Astrocyte (in vitro differentiated cells and primary cell): ENCODE measurements around the gene LIN37. TPM values are rescaled to one million over a fixed set of nuclear protein-coding genes. Genes with fewer than 3 reads are reported as not detected.

ENCODE experiments used
- DNase-seq: peaks from one replicate; pipeline ENCODE4 v3.0.0-alpha.2; 2010; ENCODE audit warnings: low read depth
- FAIRE-seq: peaks from 2 replicates; lab custom pipeline; 2011; peaks lifted over from hg19 to GRCh38; lab: Jason Lieb, UNC
- H2AFZ ChIP-seq: 2 replicates; pipeline ENCODE4 v1.6.0; 2012; ENCODE audit warnings: low read depth, low read length, inconsistent platforms
- H3K27ac ChIP-seq: 2 replicates; pipeline ENCODE4 v1.5.1; 2011; ENCODE audit warnings: low read depth, low read length, inconsistent platforms
- H3K27me3 ChIP-seq: 2 replicates; pipeline ENCODE4 v1.6.0; 2011; ENCODE audit warnings: low read length, inconsistent platforms; ENCODE audit not compliant: insufficient read depth
- H3K36me3 ChIP-seq: 2 replicates; pipeline ENCODE4 v1.5.1; 2011; ENCODE audit warnings: low read length, inconsistent platforms; ENCODE audit not compliant: insufficient read depth
- H3K4me1 ChIP-seq: 2 replicates; pipeline ENCODE4 v1.5.1; 2011; ENCODE audit warnings: low read length, inconsistent platforms; ENCODE audit not compliant: insufficient read depth
- H3K4me2 ChIP-seq: 2 replicates; pipeline ENCODE4 v1.6.0; 2012; ENCODE audit warnings: low read length, inconsistent platforms
- H3K4me3 ChIP-seq: 2 replicates; pipeline ENCODE4 v1.5.1; 2011; ENCODE audit warnings: low read depth, mild to moderate bottlenecking, low read length, inconsistent platforms; ENCODE audit not compliant: insufficient read depth
- H3K79me2 ChIP-seq: 2 replicates; pipeline ENCODE4 v1.6.0; 2012; ENCODE audit warnings: mild to moderate bottlenecking, low read length, inconsistent platforms; ENCODE audit not compliant: insufficient read depth
- H3K9ac ChIP-seq: 2 replicates; pipeline ENCODE4 v1.6.0; 2012; ENCODE audit warnings: mild to moderate bottlenecking, low read length, inconsistent platforms
- H3K9me3 ChIP-seq: 2 replicates; pipeline ENCODE4 v1.5.1; 2012; ENCODE audit warnings: low read depth, mild to moderate bottlenecking, low read length, inconsistent platforms; ENCODE audit not compliant: insufficient read depth
- H4K20me1 ChIP-seq: 2 replicates; pipeline ENCODE4 v1.6.0; 2012; ENCODE audit warnings: low read length, inconsistent platforms; ENCODE audit not compliant: insufficient read depth
- H3K27ac Mint-ChIP-seq: one replicate; pipeline ENCODE4 v1.8.0; 2021; ENCODE audit warnings: mild to moderate bottlenecking, mixed read lengths; ENCODE audit not compliant: unreplicated experiment
- H3K27me3 Mint-ChIP-seq: one replicate; pipeline ENCODE4 v1.8.0; 2021; ENCODE audit warnings: low read depth, mixed read lengths; ENCODE audit not compliant: unreplicated experiment
- H3K36me3 Mint-ChIP-seq: one replicate; pipeline ENCODE4 v1.8.0; 2021; ENCODE audit warnings: low read depth, mixed read lengths; ENCODE audit not compliant: unreplicated experiment
- H3K4me1 Mint-ChIP-seq: one replicate; pipeline ENCODE4 v1.8.0; 2021; ENCODE audit warnings: low read depth, mixed read lengths; ENCODE audit not compliant: unreplicated experiment
- H3K4me3 Mint-ChIP-seq: one replicate; pipeline ENCODE4 v1.8.0; 2021; ENCODE audit warnings: mild to moderate bottlenecking, moderate library complexity, mixed read lengths; ENCODE audit not compliant: unreplicated experiment
- H3K9me3 Mint-ChIP-seq: one replicate; pipeline ENCODE4 v1.8.0; 2021; ENCODE audit warnings: mild to moderate bottlenecking, mixed read lengths; ENCODE audit not compliant: unreplicated experiment
- EZH2 ChIP-seq: IDR thresholded peaks from 2 replicates; pipeline ENCODE4 v1.6.1; 2012; ENCODE audit warnings: mild to moderate bottlenecking, low read length, inconsistent platforms; ENCODE audit not compliant: insufficient read depth
- total RNA-seq: library from RNA; stranded (reverse); gene quantifications from 2 replicates; pipeline ENCODE4 v1.2.1, GENCODE V29; 2021
- TF ChIP-seq, protein P1 (sequence below): IDR thresholded peaks from 2 replicates; pipeline ENCODE4 v1.5.1; 2011; ENCODE audit warnings: low read depth, mild to moderate bottlenecking, inconsistent platforms, low read length, moderate library complexity; ENCODE audit not compliant: insufficient read depth

The LIN37 gene
- total RNA-seq, 1 donor from 2014 or later: 15.6 TPM

DNA sequence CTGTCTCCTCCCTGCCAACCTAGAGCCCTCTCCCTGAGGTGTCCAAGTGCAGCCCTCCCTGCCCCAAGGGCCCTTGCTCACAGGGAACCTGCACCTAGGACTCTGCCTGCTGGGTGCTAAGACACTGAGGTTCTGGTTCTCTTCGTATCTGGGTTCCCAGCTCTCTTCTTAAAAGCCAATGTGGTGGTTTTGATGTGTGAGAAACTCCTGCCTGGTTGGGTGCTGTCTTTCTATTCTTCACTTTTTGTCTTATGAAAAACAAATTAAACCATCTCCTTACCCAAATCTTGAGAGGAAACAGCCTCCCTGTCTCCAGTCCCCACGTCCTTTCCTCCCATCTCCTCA lies 34.9 kb upstream of the LIN37 start:
- no peak overlapping the region for H3K27ac ChIP-seq
- FAIRE-seq: no peak

DNA sequence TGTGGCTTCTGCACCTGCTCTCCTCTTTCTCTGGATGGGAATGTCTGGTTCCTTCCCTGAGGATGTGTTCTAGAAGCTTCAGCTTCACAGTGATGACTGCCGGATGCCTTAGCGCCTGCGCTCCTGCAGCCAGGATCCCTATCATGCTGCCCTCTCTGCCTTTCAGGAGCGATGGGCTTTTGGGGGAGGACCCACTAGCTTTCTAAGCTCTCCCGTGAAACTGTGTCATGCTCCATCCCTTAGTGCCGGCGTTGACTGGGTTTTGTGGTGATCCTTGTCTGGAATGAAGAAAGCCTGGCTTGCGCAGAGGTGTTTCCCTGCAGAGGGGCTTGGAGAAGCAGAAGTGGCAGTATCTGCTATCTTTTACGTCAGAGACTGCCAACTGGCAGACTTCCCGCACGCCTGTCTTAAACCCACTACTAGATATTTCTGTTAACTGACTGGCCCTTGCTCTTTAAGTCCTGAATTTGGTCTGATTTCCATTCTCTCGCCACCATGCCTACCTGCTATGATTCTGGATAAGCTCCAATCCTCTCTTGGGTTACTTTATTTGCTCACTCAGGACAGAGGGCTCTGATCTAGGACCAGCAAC lies 34.4 kb upstream of the LIN37 start:
- Mint-ChIP-seq H3K27ac (no peak overlapping the region), H3K4me3 (no peak overlapping the region), H3K4me1 (peaks cover 2% of the 10 kb centered on the region), H3K36me3 (peaks cover 8% of the 10 kb centered on the region), H3K9me3 (no peaks in the 10 kb centered on the region), H3K27me3 (peaks cover 6% of the 10 kb centered on the region)
- H3K9ac ChIP-seq: no peak overlapping the region
- no peak overlapping the region for H3K27ac ChIP-seq
- DNase-seq (no peak), FAIRE-seq (no peak)
- H3K36me3 ChIP-seq: no peaks in the 10 kb centered on the region
- TF ChIP-seq, protein P1, sequence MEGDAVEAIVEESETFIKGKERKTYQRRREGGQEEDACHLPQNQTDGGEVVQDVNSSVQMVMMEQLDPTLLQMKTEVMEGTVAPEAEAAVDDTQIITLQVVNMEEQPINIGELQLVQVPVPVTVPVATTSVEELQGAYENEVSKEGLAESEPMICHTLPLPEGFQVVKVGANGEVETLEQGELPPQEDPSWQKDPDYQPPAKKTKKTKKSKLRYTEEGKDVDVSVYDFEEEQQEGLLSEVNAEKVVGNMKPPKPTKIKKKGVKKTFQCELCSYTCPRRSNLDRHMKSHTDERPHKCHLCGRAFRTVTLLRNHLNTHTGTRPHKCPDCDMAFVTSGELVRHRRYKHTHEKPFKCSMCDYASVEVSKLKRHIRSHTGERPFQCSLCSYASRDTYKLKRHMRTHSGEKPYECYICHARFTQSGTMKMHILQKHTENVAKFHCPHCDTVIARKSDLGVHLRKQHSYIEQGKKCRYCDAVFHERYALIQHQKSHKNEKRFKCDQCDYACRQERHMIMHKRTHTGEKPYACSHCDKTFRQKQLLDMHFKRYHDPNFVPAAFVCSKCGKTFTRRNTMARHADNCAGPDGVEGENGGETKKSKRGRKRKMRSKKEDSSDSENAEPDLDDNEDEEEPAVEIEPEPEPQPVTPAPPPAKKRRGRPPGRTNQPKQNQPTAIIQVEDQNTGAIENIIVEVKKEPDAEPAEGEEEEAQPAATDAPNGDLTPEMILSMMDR: no peak
- no peak for TF ChIP-seq EZH2
- H4K20me1 ChIP-seq: peaks cover 7% of the 10 kb centered on the region
- no peak overlapping the region for H3K4me2 ChIP-seq
- no peaks in the 10 kb centered on the region for H3K9me3 ChIP-seq
- no peak overlapping the region for H3K4me3 ChIP-seq
- H2AFZ ChIP-seq: no peak overlapping the region
- H3K4me1 ChIP-seq: peaks cover 12% of the 10 kb centered on the region
- peaks cover 2% of the 10 kb centered on the region for H3K27me3 ChIP-seq
- peaks cover 10% of the 10 kb centered on the region for H3K79me2 ChIP-seq

More for the DNA sequence above, 34.9 kb upstream of the LIN37 start:
- TF ChIP-seq EZH2: no peak
- TF ChIP-seq, protein P1: no peak
- H3K36me3 Mint-ChIP-seq: peaks cover 8% of the 10 kb centered on the region
- no peak for DNase-seq
- peaks cover 4% of the 10 kb centered on the region for H3K79me2 ChIP-seq
- no peak overlapping the region for H3K4me3 Mint-ChIP-seq
- no peaks in the 10 kb centered on the region for H3K9me3 Mint-ChIP-seq
- H4K20me1 ChIP-seq: peaks cover 2% of the 10 kb centered on the region
- no peaks in the 10 kb centered on the region for H3K36me3 ChIP-seq
- no peak overlapping the region for H3K9ac ChIP-seq
- peaks cover 2% of the 10 kb centered on the region for H3K27me3 ChIP-seq
- H3K4me2 ChIP-seq: no peak overlapping the region
- peaks cover 10% of the 10 kb centered on the region for H3K4me1 ChIP-seq
- no peaks in the 10 kb centered on the region for H3K9me3 ChIP-seq
- H2AFZ ChIP-seq: no peak overlapping the region
- no peak overlapping the region for H3K27ac Mint-ChIP-seq
- H3K4me3 ChIP-seq: no peak overlapping the region
- peaks cover 6% of the 10 kb centered on the region for H3K27me3 Mint-ChIP-seq
- H3K4me1 Mint-ChIP-seq: peaks cover 2% of the 10 kb centered on the region

GRCh38 chr19:35714601-35715354 lies 33.6 kb upstream of the LIN37 start:
- Mint-ChIP-seq H3K9me3 (no peaks in the 10 kb centered on the region), H3K27me3 (peaks cover 6% of the 10 kb centered on the region), H3K4me1 (peaks cover 6% of the 10 kb centered on the region), H3K36me3 (peaks cover 8% of the 10 kb centered on the region), H3K4me3 (no peak overlapping the region), H3K27ac (no peak overlapping the region)
- H3K4me1 ChIP-seq: peaks cover 18% of the 10 kb centered on the region
- H3K9ac ChIP-seq: no peak overlapping the region
- peaks cover 15% of the 10 kb centered on the region for H4K20me1 ChIP-seq
- no peak overlapping the region for H3K27ac ChIP-seq
- no peaks in the 10 kb centered on the region for H3K36me3 ChIP-seq
- no peak for TF ChIP-seq EZH2
- TF ChIP-seq, protein P1: no peak
- DNase-seq: no peak
- H3K4me3 ChIP-seq: no peak overlapping the region
- no peak for FAIRE-seq
- peaks cover 17% of the 10 kb centered on the region for H3K79me2 ChIP-seq
- H3K27me3 ChIP-seq: peaks cover 2% of the 10 kb centered on the region
- no peaks in the 10 kb centered on the region for H3K9me3 ChIP-seq
- H2AFZ ChIP-seq: no peak overlapping the region
- H3K4me2 ChIP-seq: no peak overlapping the region
